Activated T-helper 1 cell treated with anti-CD3 and anti-CD28 coated beads, Interleukin-12 subunit alpha, Interleukin-12 subunit beta, Interleukin-2, Interleukin-4 antibody, amounts not matched to agents 30 ng/mL and 10 ng/mL and 1 ng/mL, durations not matched to agents 14 hours and 24 hours and 36 hours (primary cell): ENCODE measurements around the gene HAX1. TPM values are rescaled to one million over a fixed set of nuclear protein-coding genes. Genes with fewer than 3 reads are reported as not detected.
"Not testable (repeated sequence)": the region's sequence is repeated elsewhere in the genome, so short reads cannot be mapped to it uniquely, and the experiment has no call there.

Experiments
- DNase-seq: peaks from one replicate; pipeline ENCODE4 v3.0.0; 2021; ENCODE audit warnings: low spot score
- H3K27ac Mint-ChIP-seq: one replicate; pipeline ENCODE4 v1.8.0; 2021; ENCODE audit warnings: mild to moderate bottlenecking, mixed read lengths
- H3K27me3 Mint-ChIP-seq: one replicate; pipeline ENCODE4 v1.8.0; 2022; ENCODE audit warnings: mild to moderate bottlenecking, moderate library complexity, mixed read lengths; ENCODE audit not compliant: insufficient read depth
- H3K36me3 Mint-ChIP-seq: one replicate; pipeline ENCODE4 v1.8.0; 2021; ENCODE audit warnings: low read depth, mixed read lengths
- H3K4me1 Mint-ChIP-seq: one replicate; pipeline ENCODE4 v1.8.0; 2021; ENCODE audit warnings: low read depth, mixed read lengths
- H3K4me3 Mint-ChIP-seq: one replicate; pipeline ENCODE4 v1.8.0; 2021; ENCODE audit warnings: mild to moderate bottlenecking, moderate library complexity, mixed read lengths
- H3K9me3 Mint-ChIP-seq: one replicate; pipeline ENCODE4 v1.8.0; 2021; ENCODE audit warnings: mixed read lengths
- intact Hi-C: fragments of 100-400 bp; cut with micrococcal nuclease; formaldehyde crosslinking; loops from one replicate; pipeline ENCODE4 v1.15.1; 2024
- total RNA-seq: library from RNA; stranded (reverse); gene quantifications from 2 replicates; pipeline ENCODE4 v1.2.3, GENCODE V29; 2022

HAX1 gene
- total RNA-seq, 1 donor from 2014 or later, result 123 TPM

- Mint-ChIP-seq H3K4me1 (no peaks in the 10 kb centered on the region), H3K27me3 (no peaks in the 10 kb centered on the region), H3K4me3 (no peak overlapping the region), H3K36me3 (peaks cover 67% of the 10 kb centered on the region), H3K9me3 (no peaks in the 10 kb centered on the region), H3K27ac (no peak overlapping the region)
- no peak for DNase-seq
- intact Hi-C loops, result no loop called here
Measured at GRCh38 chr1:154253671-154254070, 18.8 kb upstream of the HAX1 start.

GRCh38 chr1:154256686-154257085 is 15.7 kb upstream of the HAX1 start:
- H3K4me3 Mint-ChIP-seq, result no peak overlapping the region
- peaks cover 68% of the 10 kb centered on the region for H3K36me3 Mint-ChIP-seq
- H3K27me3 Mint-ChIP-seq, result no peaks in the 10 kb centered on the region
- no peaks in the 10 kb centered on the region for H3K9me3 Mint-ChIP-seq
- no peaks in the 10 kb centered on the region for H3K4me1 Mint-ChIP-seq
- no peak for DNase-seq
- H3K27ac Mint-ChIP-seq, result peak overlapping the region; percentile 8
- intact Hi-C loops, result no loop called here

- intact Hi-C loops, result no loop called here
- no peak overlapping the region for H3K27ac Mint-ChIP-seq
- H3K36me3 Mint-ChIP-seq, result peaks cover 75% of the 10 kb centered on the region
Measured at GRCh38 chr1:154258784-154259183, 13.6 kb upstream of the HAX1 start.

GRCh38 chr1:154260127-154260526 is 12.3 kb upstream of the HAX1 start:
- DNase-seq, result no peak
- Mint-ChIP-seq H3K27me3 (no peaks in the 10 kb centered on the region), H3K9me3 (no peaks in the 10 kb centered on the region), H3K27ac (no peak overlapping the region), H3K4me1 (peaks cover 20% of the 10 kb centered on the region), H3K4me3 (no peak overlapping the region), H3K36me3 (peaks cover 69% of the 10 kb centered on the region)
- intact Hi-C loops, result no loop called here

More at GRCh38 chr1:154258784-154259183, 13.6 kb upstream of the HAX1 start:
- Mint-ChIP-seq H3K9me3 (no peaks in the 10 kb centered on the region), H3K4me3 (no peak overlapping the region), H3K4me1 (peaks cover 6% of the 10 kb centered on the region), H3K27me3 (no peaks in the 10 kb centered on the region)
- DNase-seq, result no peak

- Mint-ChIP-seq H3K9me3 (no peaks in the 10 kb centered on the region), H3K27me3 (no peaks in the 10 kb centered on the region), H3K27ac (peak overlapping the region; percentile 81), H3K36me3 (peaks cover 52% of the 10 kb centered on the region), H3K4me1 (peaks cover 37% of the 10 kb centered on the region), H3K4me3 (no peak overlapping the region)
- no peak for DNase-seq
- intact Hi-C loops, result no loop called here
Measured at GRCh38 chr1:154263465-154264332, 8.7 kb upstream of the HAX1 start.

GRCh38 chr1:154264454-154264853 is 8.0 kb upstream of the HAX1 start:
- Mint-ChIP-seq H3K36me3 (peaks cover 55% of the 10 kb centered on the region), H3K4me3 (no peak overlapping the region), H3K27me3 (no peaks in the 10 kb centered on the region), H3K9me3 (no peaks in the 10 kb centered on the region), H3K27ac (peak overlapping the region; percentile 81), H3K4me1 (peaks cover 37% of the 10 kb centered on the region)
- DNase-seq, result no peak
- intact Hi-C loops, result no loop called here

GRCh38 chr1:154265586-154265985 is 6.8 kb upstream of the HAX1 start:
- Mint-ChIP-seq H3K9me3 (no peaks in the 10 kb centered on the region), H3K27ac (peak overlapping the region; percentile 91), H3K36me3 (peaks cover 58% of the 10 kb centered on the region), H3K27me3 (no peaks in the 10 kb centered on the region), H3K4me1 (peaks cover 45% of the 10 kb centered on the region), H3K4me3 (peak overlapping the region; percentile 13)
- DNase-seq, result no peak
- intact Hi-C loops, result loop anchor here (1.0 kb wide), 1 partner anchor 79 kb away; no protein-coding TSS in a partner anchor

GRCh38 chr1:154270833-154271232 is 1.6 kb upstream of the HAX1 start:
- Mint-ChIP-seq H3K27ac (peak overlapping the region; percentile 97), H3K9me3 (no peaks in the 10 kb centered on the region), H3K4me3 (peak overlapping the region; percentile 70), H3K27me3 (no peaks in the 10 kb centered on the region), H3K4me1 (peaks cover 56% of the 10 kb centered on the region), H3K36me3 (peaks cover 36% of the 10 kb centered on the region)
- intact Hi-C loops, result loop anchor here (1.0 to 5.0 kb wide), 5 partner anchors 72 to 479 kb away; partner anchors contain the start of gene IL6R
- no peak for DNase-seq

- peak overlapping the region; percentile 97 for H3K27ac Mint-ChIP-seq
- no peak for DNase-seq
- H3K27me3 Mint-ChIP-seq, result no peaks in the 10 kb centered on the region
- peaks cover 30% of the 10 kb centered on the region for H3K36me3 Mint-ChIP-seq
- intact Hi-C loops, result loop anchor here (2.0 to 5.0 kb wide), 8 partner anchors 52 to 481 kb away; partner anchors contain the start of genes ATP8B2, CRTC2, GATAD2B and IL6R
- no peaks in the 10 kb centered on the region for H3K9me3 Mint-ChIP-seq
- peaks cover 46% of the 10 kb centered on the region for H3K4me1 Mint-ChIP-seq
- H3K4me3 Mint-ChIP-seq, result peak overlapping the region; percentile 98
Measured at GRCh38 chr1:154272999-154273563, 652 bp downstream of the HAX1 start.

- Mint-ChIP-seq H3K4me1 (peaks cover 28% of the 10 kb centered on the region), H3K36me3 (peaks cover 9% of the 10 kb centered on the region), H3K4me3 (no peak overlapping the region), H3K9me3 (no peaks in the 10 kb centered on the region), H3K27me3 (peaks cover 3% of the 10 kb centered on the region), H3K27ac (no peak overlapping the region)
- no peak for DNase-seq
- intact Hi-C loops, result no loop called here
Measured at GRCh38 chr1:154276797-154277196, 4.4 kb downstream of the HAX1 start.

- H3K4me1 Mint-ChIP-seq, H3K27ac Mint-ChIP-seq, H3K9me3 Mint-ChIP-seq, intact Hi-C loops, H3K27me3 Mint-ChIP-seq, H3K36me3 Mint-ChIP-seq, H3K4me3 Mint-ChIP-seq, DNase-seq: not testable (repeated sequence)
Measured at GRCh38 chr1:154287591-154287990, 15.2 kb downstream of the HAX1 start.

GRCh38 chr1:154288661-154289060 is 16.2 kb downstream of the HAX1 start:
- Mint-ChIP-seq H3K27ac (no peak overlapping the region), H3K36me3 (no peaks in the 10 kb centered on the region), H3K4me1 (no peaks in the 10 kb centered on the region), H3K27me3 (peaks cover 4% of the 10 kb centered on the region), H3K9me3 (peaks cover 6% of the 10 kb centered on the region), H3K4me3 (no peak overlapping the region)
- DNase-seq, result no peak
- intact Hi-C loops, result no loop called here

GRCh38 chr1:154290921-154291320 is 18.5 kb downstream of the HAX1 start:
- Mint-ChIP-seq H3K27me3 (peaks cover 4% of the 10 kb centered on the region), H3K9me3 (peaks cover 20% of the 10 kb centered on the region), H3K4me1 (no peaks in the 10 kb centered on the region), H3K36me3 (peaks cover 2% of the 10 kb centered on the region), H3K4me3 (no peak overlapping the region), H3K27ac (no peak overlapping the region)
- DNase-seq, result no peak
- intact Hi-C loops, result no loop called here
